Activated CD4-positive, alpha-beta T cell treated with anti-CD3 and anti-CD28 coated beads, Interleukin-2, amount 10 ng/mL, durations not matched to agents 24 days and 14 days (primary cell): ENCODE results near the gene PHYHIPL. TPM values are rescaled to one million over a fixed set of nuclear protein-coding genes. Genes with fewer than 3 reads are reported as not detected.

ENCODE experiments used
- DNase-seq: peaks from one replicate; pipeline ENCODE4 v3.0.0; 2022
- H3K27ac Mint-ChIP-seq: one replicate; pipeline ENCODE4 v1.8.0; 2022; ENCODE audit warnings: mild to moderate bottlenecking, mixed read lengths
- H3K27me3 Mint-ChIP-seq: one replicate; pipeline ENCODE4 v1.8.0; 2022; ENCODE audit warnings: mixed read lengths
- H3K36me3 Mint-ChIP-seq: one replicate; pipeline ENCODE4 v1.8.0; 2022; ENCODE audit warnings: low read depth, mild to moderate bottlenecking, mixed read lengths
- H3K4me1 Mint-ChIP-seq: one replicate; pipeline ENCODE4 v1.8.0; 2021; ENCODE audit warnings: mixed read lengths
- H3K4me3 Mint-ChIP-seq: one replicate; pipeline ENCODE4 v1.8.0; 2022; ENCODE audit warnings: mild to moderate bottlenecking, moderate library complexity, mixed read lengths
- H3K9me3 Mint-ChIP-seq: one replicate; pipeline ENCODE4 v1.8.0; 2021; ENCODE audit warnings: mixed read lengths
- intact Hi-C: fragments of 100-400 bp; cut with micrococcal nuclease; formaldehyde crosslinking; loops from one replicate; pipeline ENCODE4 v1.15.1; 2023
- total RNA-seq: library from RNA; stranded (reverse); gene quantifications from 2 replicates; pipeline ENCODE4 v1.2.3, GENCODE V29; 2022

The PHYHIPL gene
- total RNA-seq, 1 donor from 2014 or later = not detected

DNA sequence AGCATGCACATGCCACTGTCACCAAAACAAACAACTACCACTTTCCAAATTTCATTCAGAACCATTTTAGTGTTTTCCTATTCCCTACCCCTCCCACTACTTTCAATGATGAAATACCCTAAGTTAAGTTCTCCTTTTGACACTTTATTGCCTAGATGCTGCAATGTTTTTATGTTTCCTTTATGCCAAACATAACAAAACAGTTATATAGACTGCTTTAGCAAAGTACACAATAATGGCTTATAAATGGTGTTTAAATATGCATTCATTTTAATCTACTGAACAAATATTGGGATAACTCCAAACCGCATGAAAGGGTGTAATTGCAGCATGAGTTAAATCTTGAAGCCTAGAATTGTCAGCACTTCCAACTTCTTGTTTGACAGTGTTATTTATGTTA is 69.2 kb downstream of the PHYHIPL start:
- H3K4me3 Mint-ChIP-seq = no peak overlapping the region
- intact Hi-C loops = loop anchor here (10.0 kb wide), 1 partner anchor 799 kb away; no protein-coding TSS in a partner anchor
- H3K27me3 Mint-ChIP-seq = no peaks in the 10 kb centered on the region
- H3K27ac Mint-ChIP-seq = no peak overlapping the region
- H3K36me3 Mint-ChIP-seq = no peaks in the 10 kb centered on the region
- H3K4me1 Mint-ChIP-seq = no peaks in the 10 kb centered on the region
- H3K9me3 Mint-ChIP-seq = no peaks in the 10 kb centered on the region
- no peak for DNase-seq

DNA sequence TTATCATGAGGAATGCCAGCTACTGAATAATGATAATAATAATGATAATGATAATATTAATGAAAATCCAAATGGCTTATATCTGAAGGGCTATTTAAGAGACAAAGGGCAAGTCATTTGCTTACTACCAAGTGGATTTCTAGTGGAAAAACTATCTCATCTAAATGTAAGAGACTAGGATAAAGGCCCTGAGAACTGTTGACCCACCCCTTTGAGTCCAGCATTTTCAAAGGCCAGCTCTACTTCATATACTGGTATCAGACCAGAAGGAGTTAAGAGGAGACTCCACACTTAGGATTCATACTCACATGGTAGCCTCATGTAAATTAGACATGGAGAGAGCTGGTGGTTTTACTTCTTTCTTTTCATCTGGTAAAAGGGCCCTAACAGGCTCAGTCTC is 76.0 kb downstream of the PHYHIPL start:
- no peaks in the 10 kb centered on the region for H3K36me3 Mint-ChIP-seq
- no peaks in the 10 kb centered on the region for H3K9me3 Mint-ChIP-seq
- intact Hi-C loops = no loop called here
- no peak for DNase-seq
- H3K4me3 Mint-ChIP-seq = no peak overlapping the region
- no peaks in the 10 kb centered on the region for H3K4me1 Mint-ChIP-seq
- no peak overlapping the region for H3K27ac Mint-ChIP-seq
- no peaks in the 10 kb centered on the region for H3K27me3 Mint-ChIP-seq

DNA sequence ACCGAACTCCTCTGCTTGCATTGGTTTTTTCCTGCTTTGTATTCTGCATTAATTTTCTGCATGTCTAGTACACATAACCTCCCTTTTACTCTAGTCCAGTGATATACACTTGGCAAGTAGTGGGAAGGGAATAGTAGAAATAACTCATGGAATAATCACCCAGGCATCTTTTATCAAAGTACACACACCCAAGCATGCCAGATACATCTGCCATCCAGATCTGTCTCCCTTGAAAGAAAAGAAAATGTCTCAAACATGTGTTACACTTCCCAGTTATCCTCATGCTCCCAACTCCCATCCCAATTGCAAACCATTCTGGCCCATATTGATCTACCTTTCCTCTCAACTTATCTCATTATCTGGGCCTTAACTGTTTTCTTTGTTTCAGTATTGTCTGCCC is 79.0 kb downstream of the PHYHIPL start:
- Mint-ChIP-seq H3K9me3 (no peaks in the 10 kb centered on the region), H3K27ac (no peak overlapping the region), H3K36me3 (no peaks in the 10 kb centered on the region), H3K27me3 (no peaks in the 10 kb centered on the region), H3K4me1 (no peaks in the 10 kb centered on the region), H3K4me3 (no peak overlapping the region)
- DNase-seq = no peak
- intact Hi-C loops = no loop called here

DNA sequence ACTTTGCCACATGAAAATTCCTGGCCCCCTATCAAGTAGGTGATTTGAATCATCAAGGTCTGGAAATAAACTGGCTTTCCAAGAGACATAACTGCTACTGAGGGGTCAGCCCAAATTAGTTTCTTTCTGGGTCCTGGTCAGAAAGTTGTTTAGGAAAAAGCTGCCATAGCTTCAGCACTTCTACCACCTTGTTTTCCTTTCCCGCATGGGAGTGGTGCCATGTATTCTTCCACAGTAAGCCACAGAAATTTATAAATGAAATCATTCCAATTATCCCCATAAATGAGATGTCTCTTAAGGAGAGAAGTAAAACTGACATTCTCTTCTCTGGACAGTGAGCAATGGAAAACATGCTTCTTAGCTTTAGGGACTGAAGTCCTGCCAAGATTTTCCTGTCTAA is 80.8 kb downstream of the PHYHIPL start:
- Mint-ChIP-seq H3K27ac (no peak overlapping the region), H3K9me3 (no peaks in the 10 kb centered on the region), H3K27me3 (no peaks in the 10 kb centered on the region), H3K4me3 (no peak overlapping the region), H3K4me1 (no peaks in the 10 kb centered on the region), H3K36me3 (no peaks in the 10 kb centered on the region)
- intact Hi-C loops = no loop called here
- DNase-seq = no peak

DNA sequence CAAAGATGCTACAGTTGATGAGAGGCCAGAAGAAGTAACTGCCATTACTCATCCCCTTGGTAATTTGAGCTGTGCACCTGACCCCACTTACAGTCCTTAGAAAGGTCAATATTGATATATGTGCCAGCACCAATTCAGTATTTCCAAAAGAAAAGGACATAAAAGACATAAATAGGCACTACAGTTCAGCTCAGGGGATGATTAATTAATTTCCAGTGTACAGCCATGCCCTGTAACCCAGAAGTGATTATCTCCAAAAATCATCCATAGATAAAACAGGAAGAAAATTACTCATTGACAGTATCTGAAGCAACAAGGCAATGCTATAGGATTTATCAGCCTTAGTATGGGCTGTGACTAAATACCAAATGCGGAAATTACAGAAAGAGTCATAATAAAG is 82.4 kb downstream of the PHYHIPL start:
- intact Hi-C loops = no loop called here
- no peaks in the 10 kb centered on the region for H3K36me3 Mint-ChIP-seq
- H3K27ac Mint-ChIP-seq = no peak overlapping the region
- no peak for DNase-seq
- H3K4me1 Mint-ChIP-seq = no peaks in the 10 kb centered on the region
- no peaks in the 10 kb centered on the region for H3K9me3 Mint-ChIP-seq
- H3K4me3 Mint-ChIP-seq = no peak overlapping the region
- H3K27me3 Mint-ChIP-seq = no peaks in the 10 kb centered on the region

DNA sequence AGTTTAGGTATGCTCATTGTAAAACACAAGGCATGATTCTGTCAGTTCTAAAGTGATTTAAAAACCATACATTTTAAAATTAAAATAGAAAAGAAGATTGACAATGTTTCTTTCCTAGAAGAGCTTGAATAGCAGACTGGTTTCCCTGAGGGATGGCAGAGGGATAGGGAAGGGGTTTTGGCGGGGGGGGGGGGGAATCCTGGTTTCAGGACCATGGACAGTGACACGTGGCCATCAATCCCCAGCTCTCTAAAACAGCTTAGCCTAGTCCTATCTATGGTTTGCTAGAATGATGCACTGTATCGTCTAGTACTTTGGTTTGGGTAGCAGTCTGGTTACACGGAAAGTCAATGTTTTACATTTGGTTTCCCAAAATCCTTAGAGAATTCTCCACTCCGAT is 88.7 kb downstream of the PHYHIPL start:
- Mint-ChIP-seq H3K4me3 (no peak overlapping the region), H3K4me1 (no peaks in the 10 kb centered on the region), H3K27me3 (no peaks in the 10 kb centered on the region), H3K36me3 (no peaks in the 10 kb centered on the region), H3K27ac (no peak overlapping the region), H3K9me3 (no peaks in the 10 kb centered on the region)
- no peak for DNase-seq
- intact Hi-C loops = no loop called here

DNA sequence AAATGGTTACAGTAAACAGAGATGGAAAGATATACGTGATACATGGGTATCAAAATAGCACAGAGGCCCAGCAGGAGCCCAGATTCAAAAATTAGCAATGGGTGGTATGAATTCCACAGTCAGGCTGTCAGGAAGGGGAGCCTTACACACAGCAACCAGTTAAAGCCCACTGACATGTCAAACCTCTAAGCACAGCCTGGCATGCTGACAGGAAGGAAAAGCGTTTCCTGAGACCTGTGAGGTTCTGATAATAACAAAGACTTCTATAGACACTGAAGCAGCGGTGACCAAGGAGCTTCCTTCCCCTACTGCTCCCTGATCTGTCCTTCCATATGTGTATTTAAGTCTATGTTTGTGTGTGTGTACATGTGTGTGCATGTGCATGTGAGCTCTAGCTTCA is 89.9 kb downstream of the PHYHIPL start:
- no peaks in the 10 kb centered on the region for H3K9me3 Mint-ChIP-seq
- no peaks in the 10 kb centered on the region for H3K4me1 Mint-ChIP-seq
- no peak for DNase-seq
- H3K4me3 Mint-ChIP-seq = no peak overlapping the region
- H3K27ac Mint-ChIP-seq = no peak overlapping the region
- no peaks in the 10 kb centered on the region for H3K27me3 Mint-ChIP-seq
- no peaks in the 10 kb centered on the region for H3K36me3 Mint-ChIP-seq
- intact Hi-C loops = no loop called here

DNA sequence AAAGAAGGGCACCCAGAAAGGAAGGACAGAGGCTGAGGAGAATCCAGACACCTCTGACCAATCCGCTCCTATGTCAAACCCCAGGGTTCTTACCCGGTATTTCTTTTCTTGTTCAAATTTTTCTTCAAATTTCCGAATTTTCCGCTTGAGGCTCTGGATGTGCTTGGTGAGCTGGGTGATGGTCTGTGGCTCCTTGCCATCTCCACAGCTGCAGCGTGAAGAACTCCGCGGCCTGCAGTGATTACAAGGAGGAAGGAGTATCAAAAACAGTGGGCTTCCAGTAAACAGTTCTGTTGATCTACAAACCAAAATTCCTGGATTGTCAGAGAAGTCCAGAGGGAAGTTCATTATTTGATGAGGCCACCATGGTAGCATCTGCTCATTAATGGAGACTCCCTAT is 92.0 kb downstream of the PHYHIPL start:
- intact Hi-C loops = no loop called here
- Mint-ChIP-seq H3K4me1 (no peaks in the 10 kb centered on the region), H3K9me3 (no peaks in the 10 kb centered on the region), H3K4me3 (no peak overlapping the region), H3K36me3 (no peaks in the 10 kb centered on the region), H3K27ac (no peak overlapping the region), H3K27me3 (no peaks in the 10 kb centered on the region)
- DNase-seq = no peak

DNA sequence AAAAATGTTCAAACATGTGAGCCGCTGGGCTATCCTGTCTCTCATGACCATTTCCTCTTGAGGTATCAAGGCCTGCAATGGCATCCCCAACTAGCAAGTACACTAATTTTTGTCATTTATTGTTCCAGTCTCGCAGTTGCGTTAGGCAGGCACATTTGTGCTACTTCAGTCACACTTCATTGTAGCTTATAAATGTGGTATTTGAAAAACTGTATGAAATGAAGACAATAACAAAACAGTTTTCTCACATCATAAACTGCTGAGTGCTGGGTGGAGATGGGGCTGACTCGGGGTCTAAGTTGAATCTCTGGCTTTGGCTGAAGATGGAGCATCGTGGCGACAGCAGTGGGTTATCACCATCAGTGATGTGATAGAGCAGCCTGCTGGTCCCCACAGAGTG is 93.2 kb downstream of the PHYHIPL start:
- H3K27ac Mint-ChIP-seq = no peak overlapping the region
- H3K36me3 Mint-ChIP-seq = no peaks in the 10 kb centered on the region
- H3K4me3 Mint-ChIP-seq = no peak overlapping the region
- H3K4me1 Mint-ChIP-seq = no peaks in the 10 kb centered on the region
- intact Hi-C loops = no loop called here
- H3K9me3 Mint-ChIP-seq = no peaks in the 10 kb centered on the region
- DNase-seq = no peak
- H3K27me3 Mint-ChIP-seq = no peaks in the 10 kb centered on the region

DNA sequence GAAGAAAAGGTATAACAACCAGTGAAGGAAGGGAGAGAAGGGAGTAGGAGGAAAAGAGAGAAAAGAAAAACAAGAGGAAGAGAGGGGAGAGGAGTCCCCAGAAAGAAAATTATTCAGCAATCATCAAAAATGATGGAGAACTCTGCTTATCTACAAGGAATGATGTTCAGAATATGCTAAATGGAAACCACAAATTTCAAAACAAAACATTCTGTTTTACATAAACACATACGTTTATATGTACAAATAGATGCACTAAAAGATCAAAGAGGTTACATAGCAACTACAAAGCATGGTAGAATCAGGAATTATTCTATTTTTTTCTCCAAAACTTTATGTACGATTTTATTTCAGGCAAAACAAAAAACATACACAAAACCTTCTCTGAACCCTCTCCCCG is 94.0 kb downstream of the PHYHIPL start:
- Mint-ChIP-seq H3K27me3 (no peaks in the 10 kb centered on the region), H3K27ac (no peak overlapping the region), H3K4me3 (no peak overlapping the region), H3K9me3 (no peaks in the 10 kb centered on the region), H3K36me3 (no peaks in the 10 kb centered on the region), H3K4me1 (no peaks in the 10 kb centered on the region)
- intact Hi-C loops = no loop called here
- no peak for DNase-seq

DNA sequence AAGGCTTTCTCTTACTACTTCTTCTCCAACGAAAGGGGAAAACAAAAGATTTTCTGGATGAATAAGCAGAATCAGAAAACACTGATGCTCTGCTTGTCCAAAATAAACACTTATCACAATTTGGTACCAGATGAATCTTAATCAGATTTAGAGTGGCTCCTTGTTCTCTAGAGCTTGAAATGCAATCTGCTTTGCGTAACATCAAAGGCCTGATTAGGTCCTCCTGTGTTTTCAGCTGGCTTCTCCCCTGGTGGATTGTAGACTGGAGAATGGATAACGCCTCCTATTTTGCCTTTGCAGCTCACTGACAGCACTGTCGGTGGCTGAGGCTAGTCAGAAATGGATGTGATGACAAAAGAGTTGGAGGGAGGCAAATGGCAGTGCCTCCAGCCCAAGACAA is 94.7 kb downstream of the PHYHIPL start:
- H3K36me3 Mint-ChIP-seq = no peaks in the 10 kb centered on the region
- H3K27ac Mint-ChIP-seq = no peak overlapping the region
- intact Hi-C loops = no loop called here
- no peaks in the 10 kb centered on the region for H3K27me3 Mint-ChIP-seq
- no peak overlapping the region for H3K4me3 Mint-ChIP-seq
- no peaks in the 10 kb centered on the region for H3K4me1 Mint-ChIP-seq
- H3K9me3 Mint-ChIP-seq = no peaks in the 10 kb centered on the region
- no peak for DNase-seq

DNA sequence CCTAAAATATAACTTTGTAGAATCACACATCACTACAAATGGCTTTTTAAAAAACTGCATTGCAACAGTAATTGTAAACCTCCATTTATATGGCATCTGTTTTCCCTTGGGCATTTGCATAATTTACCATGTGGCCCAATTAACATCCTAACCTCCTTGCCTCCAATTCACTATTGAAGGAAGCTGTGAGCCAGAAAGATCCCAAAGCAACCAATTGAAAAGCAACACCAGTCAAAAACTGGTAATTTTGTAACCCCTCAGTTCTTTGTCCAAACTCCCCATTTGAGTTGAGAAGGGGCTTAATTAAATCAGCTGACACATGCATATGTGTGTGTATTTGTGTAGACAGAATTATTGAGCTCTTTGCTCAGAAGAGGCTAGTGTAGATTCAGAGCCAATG is 95.6 kb downstream of the PHYHIPL start:
- Mint-ChIP-seq H3K4me1 (no peaks in the 10 kb centered on the region), H3K36me3 (no peaks in the 10 kb centered on the region), H3K27me3 (no peaks in the 10 kb centered on the region), H3K27ac (no peak overlapping the region), H3K4me3 (no peak overlapping the region), H3K9me3 (no peaks in the 10 kb centered on the region)
- no peak for DNase-seq
- intact Hi-C loops = no loop called here

DNA sequence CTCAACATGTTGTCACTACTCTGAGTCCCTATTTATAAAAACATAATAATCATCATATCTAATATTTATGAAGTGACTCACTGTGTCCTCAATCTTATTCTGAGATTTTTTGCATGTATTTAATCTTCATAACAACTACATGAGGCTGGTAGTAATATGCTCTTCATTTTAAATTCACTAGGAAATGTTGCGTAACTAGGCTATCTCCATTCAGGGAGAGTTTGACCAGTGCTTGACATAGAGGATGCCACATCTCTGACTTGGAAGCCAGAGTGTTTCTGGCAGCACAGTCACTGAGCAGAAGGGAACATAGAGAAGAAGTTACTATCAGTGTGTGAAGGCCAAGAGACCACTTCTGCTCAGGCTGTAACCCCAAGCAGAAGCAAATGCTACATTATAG is 97.0 kb downstream of the PHYHIPL start:
- H3K4me1 Mint-ChIP-seq = no peaks in the 10 kb centered on the region
- DNase-seq = no peak
- no peaks in the 10 kb centered on the region for H3K9me3 Mint-ChIP-seq
- H3K4me3 Mint-ChIP-seq = no peak overlapping the region
- intact Hi-C loops = no loop called here
- H3K36me3 Mint-ChIP-seq = no peaks in the 10 kb centered on the region
- no peaks in the 10 kb centered on the region for H3K27me3 Mint-ChIP-seq
- H3K27ac Mint-ChIP-seq = no peak overlapping the region

DNA sequence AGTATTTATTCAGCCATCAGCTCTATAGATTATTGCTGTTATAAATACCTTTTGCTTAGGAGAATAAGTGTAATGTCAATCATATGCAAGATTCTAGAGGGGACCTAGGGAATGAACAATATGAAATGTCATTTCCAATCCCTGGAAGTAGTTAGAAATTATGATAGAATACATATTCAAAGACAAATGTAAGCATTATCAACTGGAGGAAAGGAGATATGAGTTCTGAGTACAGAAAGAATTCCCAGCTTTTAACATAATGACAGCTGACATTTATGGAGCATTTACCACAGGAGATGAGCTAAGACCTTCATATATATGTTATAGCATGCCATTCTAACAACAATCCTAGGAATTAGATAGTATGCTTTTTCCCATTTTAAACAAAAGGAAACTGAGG is 99.7 kb downstream of the PHYHIPL start:
- Mint-ChIP-seq H3K9me3 (no peaks in the 10 kb centered on the region), H3K36me3 (no peaks in the 10 kb centered on the region), H3K4me3 (no peak overlapping the region), H3K4me1 (no peaks in the 10 kb centered on the region), H3K27me3 (no peaks in the 10 kb centered on the region), H3K27ac (no peak overlapping the region)
- no peak for DNase-seq
- intact Hi-C loops = no loop called here

DNA sequence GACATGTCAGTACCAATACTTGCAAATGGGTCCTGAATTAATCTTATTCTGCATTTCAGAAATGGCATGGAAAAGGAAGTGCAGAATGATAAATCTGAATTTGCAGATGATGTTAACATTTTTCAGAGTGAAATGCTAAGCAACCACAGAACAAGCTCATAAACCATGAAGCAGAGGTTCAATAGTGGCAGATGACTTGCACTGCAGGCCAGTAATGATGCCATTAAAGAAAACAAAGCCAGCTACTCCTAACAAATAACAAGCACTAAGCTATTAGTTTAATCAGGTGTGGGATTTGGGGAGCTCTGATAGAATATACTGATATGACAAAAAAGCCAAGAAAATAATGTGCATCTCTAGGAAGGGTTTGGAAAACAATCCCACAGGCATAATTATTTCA is 100.5 kb downstream of the PHYHIPL start:
- H3K27me3 Mint-ChIP-seq = no peaks in the 10 kb centered on the region
- no peak overlapping the region for H3K4me3 Mint-ChIP-seq
- no peak overlapping the region for H3K27ac Mint-ChIP-seq
- H3K36me3 Mint-ChIP-seq = no peaks in the 10 kb centered on the region
- no peaks in the 10 kb centered on the region for H3K4me1 Mint-ChIP-seq
- intact Hi-C loops = no loop called here
- DNase-seq = no peak
- no peaks in the 10 kb centered on the region for H3K9me3 Mint-ChIP-seq

DNA sequence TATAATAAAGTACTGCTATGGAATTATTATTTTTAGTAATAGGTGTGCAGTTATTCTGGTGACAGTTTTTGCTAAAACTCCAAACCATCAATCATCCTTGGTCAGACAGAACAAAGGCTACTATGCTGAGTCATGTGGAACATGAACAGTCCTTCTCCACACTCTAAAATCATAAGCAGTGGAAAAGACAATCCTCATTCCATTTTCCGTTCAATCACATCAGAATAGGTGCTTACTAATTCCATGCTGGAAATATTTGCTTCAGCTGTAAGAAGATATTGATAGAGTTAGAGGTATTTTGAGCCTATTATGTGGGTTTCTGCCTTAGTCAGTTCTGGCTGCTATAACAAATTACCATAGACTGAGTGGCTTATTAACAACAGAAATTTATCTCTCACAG is 103.0 kb downstream of the PHYHIPL start:
- Mint-ChIP-seq H3K27ac (no peak overlapping the region), H3K4me1 (no peaks in the 10 kb centered on the region), H3K4me3 (no peak overlapping the region), H3K9me3 (no peaks in the 10 kb centered on the region), H3K27me3 (no peaks in the 10 kb centered on the region), H3K36me3 (no peaks in the 10 kb centered on the region)
- no peak for DNase-seq
- intact Hi-C loops = no loop called here
